Upper lobe of left lung (tissue), 4 donors: ENCODE results near the gene SPACA7.

Experiments used
- CTCF ChIP-seq, 6 experiments: fragments of 450-650 bp in 4 of 6; fragments of 200-600 bp in 2 of 6; sonication (generic) in 2 of 6; IDR thresholded peaks; one replicate each; pipeline ENCODE4 v1.5.1; 2016 to 2019; ENCODE audit warnings: antibody characterized with exemption in 6 of 6
- EP300 ChIP-seq, 4 donors: sonication (generic); formaldehyde crosslinking; IDR thresholded peaks; one replicate each; pipeline ENCODE4 v1.5.1; 2017; ENCODE audit warnings: antibody characterized with exemption in 4 of 4, control low read depth in 2 of 4
- POLR2A ChIP-seq, 4 donors: fragments of 450-650 bp; IDR thresholded peaks; one replicate each; pipeline ENCODE4 v1.5.1; 2016 to 2017; ENCODE audit warnings: antibody characterized with exemption in 4 of 4, mild to moderate bottlenecking in 2 of 4
- POLR2AphosphoS5 ChIP-seq, 2 donors: sonication (generic); formaldehyde crosslinking; IDR thresholded peaks; one replicate each; pipeline ENCODE4 v1.5.1; 2017; ENCODE audit warnings: antibody characterized with exemption in 2 of 2

DNA sequence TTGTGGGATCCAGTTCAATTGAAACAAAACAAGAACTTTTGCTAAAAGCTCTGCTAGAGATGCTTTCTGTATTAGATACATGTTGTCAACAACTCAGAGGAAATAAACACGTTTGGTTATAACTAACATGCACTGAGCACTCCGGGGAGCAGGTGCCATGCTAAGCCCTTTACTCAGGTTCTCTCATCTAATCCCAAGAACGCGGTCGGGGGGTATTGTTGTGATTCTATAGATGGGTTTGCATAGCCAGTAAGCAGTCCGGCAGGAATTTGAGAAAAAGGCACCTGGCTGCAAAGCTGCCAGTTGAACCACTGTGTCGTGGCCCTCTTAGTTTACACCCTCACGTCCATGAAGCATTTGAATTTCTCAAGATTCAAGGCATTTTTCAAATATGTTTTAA, 24.3 kb upstream of the SPACA7 start:
- TF ChIP-seq CTCF (IDR thresholded peaks at IDR 0.05) = no peak
- no peak for TF ChIP-seq POLR2AphosphoS5 (IDR thresholded peaks at IDR 0.05)
- TF ChIP-seq POLR2A (IDR thresholded peaks at IDR 0.05) = no peak
- no peak for TF ChIP-seq EP300 (IDR thresholded peaks at IDR 0.05)
